GM21723 (cell line): ENCODE data around the gene FKBP2.
"Not testable (repeated sequence)": the region's sequence is repeated elsewhere in the genome, so short reads cannot be mapped to it uniquely, and the experiment has no call there.

Experiments
- ATAC-seq: cut with Tn5 transposase; IDR thresholded peaks from one replicate; pipeline ENCODE4 v1.9.1; 2021; ENCODE audit warnings: mild to moderate bottlenecking, moderate library complexity; ENCODE audit not compliant: unreplicated experiment

The FKBP2 gene

DNA sequence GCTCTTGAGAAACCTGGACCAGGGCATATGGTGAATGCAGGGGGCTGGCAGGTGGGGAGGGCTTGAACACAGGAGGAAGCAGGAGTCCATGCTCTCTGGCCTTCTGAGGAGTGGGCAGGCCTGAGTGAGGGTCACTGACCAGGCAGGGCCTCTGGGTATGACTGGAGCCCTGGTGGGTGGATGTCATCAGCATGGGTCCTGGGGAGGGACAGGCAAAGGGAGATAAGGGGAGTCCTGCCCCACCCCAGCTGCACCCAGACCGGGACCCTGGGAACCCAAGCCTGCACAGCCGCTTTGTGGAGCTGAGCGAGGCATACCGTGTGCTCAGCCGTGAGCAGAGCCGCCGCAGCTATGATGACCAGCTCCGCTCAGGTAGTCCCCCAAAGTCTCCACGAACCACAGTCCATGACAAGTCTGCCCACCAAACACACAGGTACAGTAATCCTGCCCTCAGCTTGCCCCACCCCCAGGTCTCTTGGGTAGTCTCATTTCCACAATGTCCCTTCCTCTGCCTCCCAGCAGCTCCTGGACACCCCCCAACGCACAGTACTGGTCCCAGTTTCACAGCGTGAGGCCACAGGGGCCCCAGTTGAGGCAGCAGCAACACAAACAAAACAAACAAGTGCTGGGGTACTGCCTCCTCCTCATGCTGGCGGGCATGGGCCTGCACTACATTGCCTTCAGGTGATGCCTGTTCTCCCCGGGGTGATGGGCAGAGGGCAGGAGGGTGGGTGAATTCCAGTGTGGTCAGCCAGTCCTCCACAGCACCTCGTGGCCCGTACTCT is 8.5 kb upstream of the FKBP2 start:
- ATAC-seq = no peak

GRCh38 chr11:64232967-64233315 is 8.0 kb upstream of the FKBP2 start:
- ATAC-seq = no peak

GRCh38 chr11:64233913-64234586 is 6.8 kb upstream of the FKBP2 start, which contains the start of gene VEGFB:
VEGFB (plus strand) TSS chr11:64234584; CDS start chr11:64234834, 250 bp downstream.
- ATAC-seq = peak; percentile 44

DNA sequence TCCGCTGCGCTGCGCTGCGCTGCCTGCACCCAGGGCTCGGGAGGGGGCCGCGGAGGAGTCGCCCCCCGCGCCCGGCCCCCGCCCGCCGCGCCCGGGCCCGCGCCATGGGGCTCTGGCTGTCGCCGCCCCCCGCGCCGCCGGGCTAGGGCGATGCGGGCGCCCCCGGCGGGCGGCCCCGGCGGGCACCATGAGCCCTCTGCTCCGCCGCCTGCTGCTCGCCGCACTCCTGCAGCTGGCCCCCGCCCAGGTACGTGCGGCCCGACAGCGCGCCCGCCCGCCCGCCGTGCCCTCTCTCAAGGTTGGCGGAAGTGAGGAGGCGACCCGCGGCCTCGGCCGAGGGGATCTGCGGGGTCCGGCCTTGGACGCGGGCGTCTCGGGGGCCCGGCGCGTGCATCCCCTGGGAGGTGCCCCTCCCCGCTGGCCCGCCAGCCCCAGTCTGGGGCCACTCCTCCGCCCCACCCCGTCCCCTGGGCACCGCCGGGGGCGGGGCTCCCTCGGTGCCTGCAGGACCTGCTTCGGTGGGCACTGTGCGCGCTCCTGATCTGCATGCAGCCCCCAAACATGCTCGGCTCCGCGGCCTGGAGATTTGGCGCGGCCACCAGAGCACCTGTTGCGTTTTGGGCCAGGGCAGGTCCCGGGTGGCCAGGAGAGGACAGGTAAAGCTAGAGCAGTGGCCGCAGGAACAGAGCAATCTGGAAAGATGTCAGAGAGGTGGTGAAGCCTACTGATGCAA is 6.1 kb upstream of the FKBP2 start:
- no peak for ATAC-seq

- ATAC-seq = no peak
Observed at GRCh38 chr11:64235437-64236161, 5.3 kb upstream of the FKBP2 start.

GRCh38 chr11:64237484-64237951 is 3.4 kb upstream of the FKBP2 start:
- ATAC-seq = no peak

DNA sequence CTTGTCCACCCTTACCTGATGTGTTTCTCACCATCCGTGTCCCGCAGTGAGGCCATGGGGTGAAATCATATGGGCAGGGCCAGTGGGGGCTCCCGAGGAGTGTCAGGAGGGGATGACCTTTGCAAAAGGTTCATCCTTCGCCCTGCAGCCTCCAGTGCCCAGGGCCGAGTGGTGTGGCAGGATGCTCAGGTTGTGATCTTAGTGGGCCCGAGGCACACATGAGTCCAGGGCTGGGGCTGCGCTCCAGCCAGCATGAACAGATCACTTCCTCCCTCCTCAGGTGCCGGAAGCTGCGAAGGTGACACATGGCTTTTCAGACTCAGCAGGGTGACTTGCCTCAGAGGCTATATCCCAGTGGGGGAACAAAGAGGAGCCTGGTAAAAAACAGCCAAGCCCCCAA is 2.8 kb upstream of the FKBP2 start:
- ATAC-seq = no peak

- ATAC-seq = no peak
Observed at GRCh38 chr11:64238999-64239398, 1.9 kb upstream of the FKBP2 start.

GRCh38 chr11:64239662-64240434 is 1.0 kb upstream of the FKBP2 start:
- peak; percentile 7 for ATAC-seq

DNA sequence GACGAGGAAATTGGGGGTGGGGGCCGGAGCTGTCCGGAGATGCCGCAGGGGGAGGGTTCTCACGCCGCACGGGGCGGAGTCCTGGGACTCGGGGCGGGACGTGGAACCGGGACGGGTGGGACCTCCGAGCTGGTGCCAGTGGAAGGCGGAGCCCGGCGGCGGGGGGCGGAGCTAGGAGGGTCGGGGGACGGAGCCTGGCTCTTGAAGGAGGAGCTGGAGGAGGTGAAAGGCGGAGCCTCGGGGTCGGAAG is 271 bp downstream of the FKBP2 start:
- peak; percentile 62 for ATAC-seq

DNA sequence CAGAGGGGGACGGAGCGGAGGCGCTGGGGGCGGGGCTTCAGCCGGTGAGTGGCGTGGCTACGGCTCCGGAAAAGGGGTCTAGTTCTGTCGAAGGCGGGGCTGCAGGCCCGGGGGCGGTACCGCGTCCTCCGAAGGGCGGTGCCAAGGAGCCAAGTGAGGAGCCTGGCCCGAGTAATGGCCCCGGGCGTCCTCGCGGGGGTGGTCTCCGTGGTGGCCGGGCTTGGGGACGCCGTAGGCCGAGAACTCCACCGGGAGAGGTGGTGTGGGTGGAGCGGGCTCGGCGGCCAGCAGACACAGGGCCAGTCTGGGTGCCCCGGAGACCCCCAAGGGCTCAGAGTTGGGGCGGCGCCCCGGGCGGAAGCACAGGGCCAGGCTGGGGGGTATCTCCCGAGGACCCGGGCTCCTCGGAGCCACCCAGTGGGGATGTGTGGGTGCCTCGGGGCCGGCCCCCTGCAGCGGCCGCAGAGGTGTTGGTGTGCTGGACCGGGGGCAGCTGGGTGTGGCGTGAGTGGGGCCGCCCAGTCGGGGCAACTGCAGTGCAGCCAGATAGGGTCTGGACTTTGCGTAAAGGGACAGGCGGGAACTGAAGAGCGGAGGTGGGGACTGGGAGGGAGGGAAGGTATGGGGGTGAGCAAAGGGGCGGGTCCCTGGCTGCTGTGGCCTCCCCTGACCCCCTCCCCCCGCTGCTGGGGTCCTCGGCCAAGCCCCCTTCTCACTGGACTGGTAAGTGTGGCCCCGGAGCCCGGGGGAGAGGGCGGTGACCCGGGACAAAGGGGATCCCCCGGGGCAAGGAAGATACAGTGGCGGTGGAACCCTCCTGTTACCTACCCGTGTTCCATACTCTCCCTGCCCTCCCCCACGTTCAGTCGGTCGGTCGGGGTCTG is 838 bp downstream of the FKBP2 start:
- ATAC-seq = peak; percentile 55

GRCh38 chr11:64243236-64243854 is 2.5 kb downstream of the FKBP2 start:
- no peak for ATAC-seq

GRCh38 chr11:64244107-64244506 is 3.2 kb downstream of the FKBP2 start:
- ATAC-seq = no peak

DNA sequence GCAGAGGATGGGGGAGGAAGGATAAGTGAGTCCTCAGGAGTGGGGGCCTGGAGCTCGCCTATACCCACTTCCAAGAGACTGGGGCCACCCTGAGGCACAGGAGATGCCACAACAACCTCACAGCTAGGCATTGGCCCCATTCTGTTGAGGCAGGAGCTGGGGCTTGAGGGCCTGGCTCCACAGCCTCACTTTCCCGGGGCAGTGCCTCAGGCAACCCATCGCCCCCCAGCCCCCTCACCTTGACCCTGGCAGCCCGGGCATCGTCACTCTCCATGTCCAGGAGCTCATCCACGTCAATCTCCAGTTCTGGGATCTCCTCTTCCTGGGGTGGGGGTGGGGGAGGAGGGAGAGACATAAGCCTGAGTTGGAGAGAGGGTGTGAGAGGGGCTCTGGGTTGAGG is 4.1 kb downstream of the FKBP2 start:
- no peak for ATAC-seq

DNA sequence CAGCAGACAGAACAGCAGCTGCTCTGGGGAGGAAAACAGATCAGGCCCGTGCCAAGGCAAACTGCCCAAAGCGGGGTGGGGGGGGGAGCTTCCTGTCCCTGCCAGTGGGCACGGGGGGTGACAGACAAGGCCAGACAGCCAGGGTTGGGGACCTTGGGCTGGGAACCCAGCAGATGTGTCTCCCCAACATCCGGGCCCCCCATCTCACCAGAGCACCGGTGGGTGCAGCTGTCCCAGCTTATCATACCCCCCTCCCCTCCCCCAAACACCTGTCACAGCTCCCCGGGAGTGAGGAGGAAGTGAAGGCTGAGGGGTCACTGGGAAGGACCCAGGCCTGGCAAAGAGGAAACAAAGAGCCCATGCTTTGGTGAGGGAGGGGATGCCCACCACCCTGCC is 4.5 kb downstream of the FKBP2 start:
- ATAC-seq = no peak

GRCh38 chr11:64245797-64246620 is 5.1 kb downstream of the FKBP2 start:
- ATAC-seq = no peak

DNA sequence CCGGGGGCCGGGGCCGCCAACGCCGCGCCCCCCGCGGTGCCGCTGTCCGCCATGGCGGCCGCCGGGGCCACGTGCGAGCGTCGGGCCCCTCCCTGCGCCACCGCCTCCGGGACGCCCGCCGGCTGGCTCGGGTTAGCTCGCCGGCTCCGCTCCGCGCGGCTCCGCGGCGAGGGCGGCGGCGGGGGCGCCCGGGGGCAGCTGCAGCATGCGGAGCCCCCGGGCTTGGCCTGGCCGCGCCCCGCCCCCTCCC is 5.7 kb downstream of the FKBP2 start:
- ATAC-seq = not testable (repeated sequence)

GRCh38 chr11:64246871-64247728 is 6.2 kb downstream of the FKBP2 start, which contains the start of gene PPP1R14B:
PPP1R14B (minus strand) TSS chr11:64246943; CDS start chr11:64246673, 270 bp downstream.
- no peak for ATAC-seq
